GM23248 (cell line): ENCODE measurements around the gene NR2F2. TPM values are rescaled to one million over a fixed set of nuclear protein-coding genes. Genes with fewer than 3 reads are reported as not detected.

ENCODE experiments used
- DNase-seq: peaks from one replicate; pipeline ENCODE4 v3.0.0-alpha.2; 2015
- H2AFZ ChIP-seq: fragments of 200-600 bp; sonication (generic); 2 replicates; pipeline ENCODE4 v1.6.1; 2016; ENCODE audit warnings: antibody characterized with exemption
- H3F3A ChIP-seq: fragments of 200-600 bp; sonication (generic); 2 replicates; pipeline ENCODE4 v1.6.1; 2016; ENCODE audit warnings: mild to moderate bottlenecking, antibody characterized with exemption, mixed run types; ENCODE audit not compliant: insufficient read depth
- H3K27ac ChIP-seq: fragments of 200-600 bp; sonication (generic); 2 replicates; pipeline ENCODE4 v1.5.1; 2016; ENCODE audit warnings: mild to moderate bottlenecking
- H3K27me3 ChIP-seq: fragments of 200-600 bp; sonication (generic); replicated peaks from 2 replicates; pipeline ENCODE4 v1.6.1; 2016; ENCODE audit warnings: mild to moderate bottlenecking; ENCODE audit not compliant: insufficient read depth
- H3K36me3 ChIP-seq: fragments of 200-600 bp; sonication (generic); 2 replicates; pipeline ENCODE4 v1.6.1; 2016; ENCODE audit warnings: low read depth, mild to moderate bottlenecking
- H3K4me1 ChIP-seq: fragments of 200-600 bp; sonication (generic); 2 replicates; pipeline ENCODE4 v1.6.1; 2016; ENCODE audit warnings: mild to moderate bottlenecking; ENCODE audit not compliant: insufficient read depth
- H3K4me2 ChIP-seq: fragments of 200-600 bp; sonication (generic); one replicate; pipeline ENCODE4 v1.6.1; 2016; ENCODE audit warnings: mild to moderate bottlenecking; ENCODE audit not compliant: unreplicated experiment
- H3K4me3 ChIP-seq: fragments of 200-600 bp; sonication (generic); 2 replicates; pipeline ENCODE4 v1.5.1; 2016; ENCODE audit warnings: mild to moderate bottlenecking
- H3K79me2 ChIP-seq: fragments of 200-600 bp; sonication (generic); 2 replicates; pipeline ENCODE4 v1.6.1; 2016; ENCODE audit warnings: mild to moderate bottlenecking; ENCODE audit not compliant: insufficient read depth
- H3K9ac ChIP-seq: fragments of 200-600 bp; sonication (generic); 2 replicates; pipeline ENCODE4 v1.6.1; 2016; ENCODE audit warnings: mild to moderate bottlenecking
- H3K9me2 ChIP-seq: fragments of 200-600 bp; sonication (generic); 2 replicates; pipeline ENCODE4 v1.6.1; 2016; ENCODE audit warnings: mixed run types, mild to moderate bottlenecking, moderate library complexity; ENCODE audit not compliant: insufficient read depth
- H3K9me3 ChIP-seq: fragments of 200-600 bp; sonication (generic); one replicate; pipeline ENCODE4 v1.6.1; 2017; ENCODE audit warnings: low read depth
- H4K20me1 ChIP-seq: fragments of 200-600 bp; sonication (generic); 2 replicates; pipeline ENCODE4 v1.6.0; 2016; ENCODE audit not compliant: insufficient read depth
- EZH2 ChIP-seq: fragments of 200-600 bp; sonication (generic); IDR thresholded peaks from 2 replicates; pipeline ENCODE4 v1.6.1; 2018; ENCODE audit warnings: antibody characterized with exemption, mild to moderate bottlenecking; ENCODE audit not compliant: insufficient read depth, poor library complexity, severe bottlenecking
- EZH2phosphoT487 ChIP-seq: fragments of 200-600 bp; sonication (generic); IDR thresholded peaks from 2 replicates; pipeline ENCODE4 v1.6.1; 2018; ENCODE audit warnings: antibody characterized with exemption, moderate library complexity, mild to moderate bottlenecking, low read depth; ENCODE audit not compliant: insufficient read depth
- WGBS, 2 experiments: methylation state at CpG; one replicate each; pipeline ENCODE4 v1.1.6; 2015 to 2017; ENCODE audit warnings: low lambda C conversion rate in 2 of 2, low coverage in 1 of 2; ENCODE audit errors: missing lambda C conversion rate in 2 of 2; 5-methylcytosine and 5-hydroxymethylcytosine counted together
- in situ Hi-C: fragments of 300-500 bp; cut with MboI; formaldehyde crosslinking; loops from 2 replicates; pipeline ENCODE4 v1.15.0; 2020
- polyA plus RNA-seq: library from polyadenylated mRNA; unstranded; fragments of >200 nt; fragmentation: Nextera tagmentation; extraction: Ambion mirVana; gene quantifications from 2 replicates; pipeline ENCODE4 v1.2.1, GENCODE V29; 2016
- total RNA-seq: library from RNA; depleted of rRNA; stranded (reverse); fragments of >200 nt; shearing (Covaris generic); gene quantifications from 2 replicates; pipeline ENCODE4 v1.2.3, GENCODE V29; 2014

NR2F2 gene
- total and polyA plus RNA-seq, 2 experiments from 2014 or later, result 5.9 to 23.8 TPM

DNA sequence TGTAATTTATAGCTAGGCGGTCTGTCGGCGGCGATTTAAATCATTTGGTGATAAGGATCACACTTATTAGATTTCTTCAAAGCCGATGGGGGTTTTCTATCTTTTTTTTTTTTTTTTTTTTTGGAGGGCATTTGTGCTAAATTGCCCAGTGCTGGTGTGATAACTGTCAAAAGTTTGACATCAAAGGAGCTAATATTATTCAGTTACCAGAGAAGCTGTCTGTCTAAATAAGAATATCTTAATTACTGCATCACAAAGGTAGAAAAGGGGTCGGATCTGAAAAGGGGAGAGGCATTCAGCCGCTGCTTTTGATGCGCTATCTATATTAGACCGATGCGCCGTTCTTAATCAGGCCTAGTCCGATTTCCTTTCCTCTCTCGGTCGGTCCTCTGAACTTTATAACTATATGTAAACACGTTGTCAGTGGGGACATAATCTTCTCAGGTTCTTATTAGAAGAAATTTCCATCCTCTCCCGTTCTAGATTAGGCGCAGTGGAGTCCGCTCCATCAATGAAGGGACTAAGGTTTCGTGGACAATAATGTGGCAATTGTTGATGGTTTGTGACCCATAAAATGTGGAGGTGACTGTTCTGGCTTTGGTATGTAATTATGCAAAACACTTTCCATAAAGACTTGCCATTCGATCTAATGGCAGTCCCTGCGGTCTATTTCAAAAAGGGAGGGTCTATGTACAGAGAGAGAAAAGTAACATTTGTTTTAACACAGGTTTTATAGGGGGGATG, 31.7 kb downstream of the NR2F2 start:
- Histone ChIP-seq H3F3A (no peaks in the 10 kb centered on the region), H3K4me2 (no peak overlapping the region), H3K36me3 (no peaks in the 10 kb centered on the region), H3K27me3 (peaks cover 13% of the 10 kb centered on the region; the same call in 1 of the 2 replicates), H2AFZ (no peak overlapping the region), H3K27ac (no peak overlapping the region), H3K9ac (no peak overlapping the region), H3K79me2 (peaks cover 13% of the 10 kb centered on the region; the same call in 1 of the 2 replicates), H3K9me2 (no peaks in the 10 kb centered on the region), H3K4me3 (no peak overlapping the region), H3K4me1 (no peaks in the 10 kb centered on the region), H4K20me1 (no peaks in the 10 kb centered on the region), H3K9me3 (no peaks in the 10 kb centered on the region)
- DNase-seq, result no peak
- in situ Hi-C loops, result loop anchor here (25.0 kb wide), 2 partner anchors 875 to 1700 kb away; no protein-coding TSS in a partner anchor
- 91 to 95% methylated on average over 21 of the region's 21 CpGs for WGBS, 2 experiments
- TF ChIP-seq EZH2 (no peak), EZH2phosphoT487 (no peak)

DNA sequence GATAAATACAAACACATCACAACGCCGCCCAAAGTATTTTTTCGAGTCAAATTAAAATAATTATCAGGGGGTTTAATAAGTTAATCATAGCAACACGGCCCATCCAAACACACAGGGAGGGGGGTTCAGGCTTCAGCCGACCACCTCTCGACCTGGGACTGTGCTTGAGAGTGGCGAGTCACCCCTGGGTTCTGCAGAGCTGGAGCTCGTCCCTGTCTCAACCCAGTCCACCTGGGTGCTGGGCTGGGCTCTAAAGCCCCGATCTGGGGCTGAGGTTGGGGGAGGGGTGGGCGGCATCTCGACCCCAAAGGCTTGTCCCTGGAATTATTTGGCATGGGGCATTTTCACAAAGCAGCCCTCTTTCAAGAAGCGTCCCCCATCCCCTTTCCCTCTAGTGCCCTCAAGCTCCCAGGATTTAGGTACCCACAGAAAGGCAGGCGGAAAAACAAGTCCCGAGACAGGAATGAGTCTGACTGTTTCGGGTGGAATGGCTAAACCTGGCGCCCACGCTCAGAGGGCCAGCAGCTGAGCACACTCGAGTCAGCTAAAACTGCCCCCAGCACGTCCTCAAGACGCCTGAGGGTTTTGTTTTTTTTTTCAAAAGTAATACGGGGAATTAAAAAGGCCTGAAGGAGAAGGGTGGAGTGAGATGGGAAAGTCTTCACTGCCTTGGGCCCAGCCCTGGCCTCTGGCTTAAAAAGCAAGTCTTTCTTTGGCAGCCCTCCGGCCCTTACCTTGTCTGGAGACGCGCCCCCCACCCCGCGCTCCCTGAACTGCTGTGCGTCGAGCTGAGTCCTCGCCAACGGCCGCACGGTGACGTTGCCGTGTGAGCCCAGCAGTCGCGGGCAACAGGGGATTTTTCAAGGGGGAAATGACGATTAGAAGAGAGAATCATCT, 32.5 kb downstream of the NR2F2 start:
- in situ Hi-C loops, result loop anchor here (25.0 kb wide), 2 partner anchors 874 to 1701 kb away; no protein-coding TSS in a partner anchor
- Histone ChIP-seq H3K4me1 (0 out of 2 replicates have a peak, but pooled peaks cover 3% of the 10 kb centered on the region), H3K9ac (no peak overlapping the region), H3K9me3 (no peaks in the 10 kb centered on the region), H3F3A (no peaks in the 10 kb centered on the region), H3K27me3 (peaks cover 21% of the 10 kb centered on the region; the same call in 1 of the 2 replicates), H3K36me3 (no peaks in the 10 kb centered on the region), H4K20me1 (no peaks in the 10 kb centered on the region), H3K4me3 (no peak overlapping the region), H3K27ac (no peak overlapping the region), H3K79me2 (peaks cover 7% of the 10 kb centered on the region; the same call in 1 of the 2 replicates), H2AFZ (no peak overlapping the region), H3K9me2 (no peaks in the 10 kb centered on the region), H3K4me2 (no peak overlapping the region)
- no peak for DNase-seq
- WGBS, 2 experiments, result 78 to 80% methylated on average over 37 of the region's 37 CpGs
- TF ChIP-seq EZH2phosphoT487, result no peak

DNA sequence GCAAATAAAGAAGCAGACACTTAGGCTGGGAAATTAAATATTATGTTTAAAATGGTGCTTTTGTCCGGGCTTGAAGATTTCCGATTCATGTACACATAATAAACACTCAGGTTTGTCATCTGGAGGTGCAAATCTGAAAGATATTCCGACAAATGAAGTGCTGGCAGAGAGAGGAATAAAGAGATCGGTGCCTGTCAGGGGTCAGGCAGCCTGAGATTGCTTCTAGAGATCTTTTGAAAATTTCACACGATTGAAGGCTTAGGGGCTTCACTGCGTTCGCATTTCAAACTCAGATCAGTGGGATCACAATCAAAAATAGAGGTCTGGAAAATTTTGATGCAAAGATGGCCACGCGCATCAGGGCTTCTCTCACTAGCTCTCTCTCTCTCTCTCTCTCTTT, 33.2 kb downstream of the NR2F2 start:
- H3K9me2 ChIP-seq, result no peaks in the 10 kb centered on the region
- TF ChIP-seq EZH2phosphoT487, result no peak
- no peak for TF ChIP-seq EZH2
- H3K9ac ChIP-seq, result no peak overlapping the region
- peaks cover 23% of the 10 kb centered on the region; the same call in 1 of the 2 replicates for H3K27me3 ChIP-seq
- no peak overlapping the region for H2AFZ ChIP-seq
- no peaks in the 10 kb centered on the region for H3K79me2 ChIP-seq
- H4K20me1 ChIP-seq, result no peaks in the 10 kb centered on the region
- H3K36me3 ChIP-seq, result no peaks in the 10 kb centered on the region
- H3K4me2 ChIP-seq, result no peak overlapping the region
- WGBS, 2 experiments, result 87 to 90% methylated on average over 9 of the region's 9 CpGs
- in situ Hi-C loops, result loop anchor here (25.0 kb wide), 2 partner anchors 874 to 1701 kb away; no protein-coding TSS in a partner anchor
- H3K4me1 ChIP-seq, result 0 out of 2 replicates have a peak, but pooled peaks cover 3% of the 10 kb centered on the region
- DNase-seq, result no peak
- H3K9me3 ChIP-seq, result no peaks in the 10 kb centered on the region
- no peak overlapping the region for H3K4me3 ChIP-seq
- H3F3A ChIP-seq, result no peaks in the 10 kb centered on the region
- H3K27ac ChIP-seq, result no peak overlapping the region

DNA sequence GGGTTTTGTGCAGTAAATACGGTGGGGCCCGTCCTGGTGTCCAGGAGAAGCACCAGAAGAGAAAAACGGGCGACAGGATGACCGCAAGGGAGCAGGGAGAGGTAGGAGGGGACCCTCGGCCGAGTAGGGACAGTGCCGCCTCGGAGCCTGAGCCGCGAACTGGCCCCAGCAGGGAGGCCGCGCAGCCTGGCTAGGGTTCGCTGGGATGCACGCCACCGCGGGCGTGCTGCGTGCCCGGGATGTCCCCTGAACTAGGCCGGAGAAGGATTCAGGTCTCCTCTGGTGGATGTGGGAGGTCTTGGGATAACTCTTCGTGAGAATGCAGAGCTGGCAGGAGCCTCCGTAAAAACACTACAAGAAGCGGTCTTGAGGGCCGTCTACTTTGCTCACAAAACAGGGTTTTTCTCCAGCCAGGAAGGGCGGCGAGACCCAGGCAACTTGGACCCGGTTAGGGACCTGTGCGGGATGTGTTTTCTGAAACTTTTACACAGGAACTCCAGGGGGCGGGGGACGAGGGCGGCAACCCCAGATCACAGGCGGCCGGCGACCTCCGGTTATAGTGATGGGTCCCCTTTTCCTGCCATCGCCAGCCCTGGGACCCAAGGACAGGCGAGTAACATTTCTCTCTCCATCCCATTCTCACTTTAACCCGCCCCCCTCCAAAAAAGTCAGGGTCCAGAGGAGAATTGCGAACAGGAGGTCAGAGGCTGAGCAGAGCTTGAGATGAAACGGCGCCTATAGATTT, 35.5 kb downstream of the NR2F2 start:
- peaks cover 23% of the 10 kb centered on the region; the same call in 1 of the 2 replicates for H3K27me3 ChIP-seq
- no peaks in the 10 kb centered on the region for H4K20me1 ChIP-seq
- H3K36me3 ChIP-seq, result no peaks in the 10 kb centered on the region
- H3K4me3 ChIP-seq, result no peak overlapping the region
- TF ChIP-seq EZH2phosphoT487, result no peak
- no peak for TF ChIP-seq EZH2
- no peaks in the 10 kb centered on the region for H3K9me2 ChIP-seq
- no peak overlapping the region for H3K27ac ChIP-seq
- no peaks in the 10 kb centered on the region for H3F3A ChIP-seq
- H3K4me2 ChIP-seq, result no peak overlapping the region
- no peak for DNase-seq
- H3K9me3 ChIP-seq, result no peaks in the 10 kb centered on the region
- in situ Hi-C loops, result loop anchor here (25.0 kb wide), 2 partner anchors 871 to 1704 kb away; no protein-coding TSS in a partner anchor
- 49 to 51% methylated on average over 42 of the region's 42 CpGs for WGBS, 2 experiments
- H3K9ac ChIP-seq, result no peak overlapping the region
- 0 out of 2 replicates have a peak, but pooled peaks cover 3% of the 10 kb centered on the region for H3K4me1 ChIP-seq
- H2AFZ ChIP-seq, result no peak overlapping the region
- H3K79me2 ChIP-seq, result no peaks in the 10 kb centered on the region
